RKO (cell line): ENCODE measurements around the gene COL23A1.
"Not testable (repeated sequence)": the region's sequence is repeated elsewhere in the genome, so short reads cannot be mapped to it uniquely, and the experiment has no call there.

Experiments used
- DNase-seq: peaks from one replicate; pipeline ENCODE4 v3.0.0-alpha.2; 2016; ENCODE audit warnings: low spot score

Gene COL23A1

GRCh38 chr5:178259623-178260536, 330.3 kb downstream of the COL23A1 start:
- no peak for DNase-seq

- DNase-seq: no peak
These were observed 332.5 kb downstream of the COL23A1 start for GRCh38 chr5:178257650-178258049.

- DNase-seq: no peak
These were observed 333.4 kb downstream of the COL23A1 start for GRCh38 chr5:178256746-178257145.

- DNase-seq: not testable (repeated sequence)
These were observed 336.6 kb downstream of the COL23A1 start for GRCh38 chr5:178253632-178254031.

GRCh38 chr5:178252258-178252657, 337.9 kb downstream of the COL23A1 start:
- DNase-seq: no peak

DNA sequence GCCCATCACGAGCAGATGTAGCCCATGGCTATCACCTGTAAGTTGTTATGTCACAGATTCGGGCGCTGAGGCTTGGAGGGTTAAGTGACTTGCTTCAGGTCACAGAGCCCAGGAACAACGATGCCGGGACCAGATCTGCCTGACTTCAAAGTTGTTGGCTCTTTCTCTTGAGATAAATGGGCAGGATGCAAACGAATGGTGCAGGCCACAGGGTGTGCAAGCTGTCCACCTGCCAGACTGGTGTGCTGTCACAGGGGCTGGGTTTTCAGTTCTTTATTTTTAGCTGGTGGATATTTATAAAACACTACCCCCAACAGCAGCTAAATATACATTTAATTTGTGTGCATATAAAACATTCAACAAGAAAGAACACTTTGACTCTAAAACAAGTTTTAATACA, 339.9 kb downstream of the COL23A1 start:
- DNase-seq: no peak

- DNase-seq: no peak
These were observed 340.8 kb downstream of the COL23A1 start for GRCh38 chr5:178249191-178249989.

GRCh38 chr5:178248750-178249149, 341.4 kb downstream of the COL23A1 start:
- DNase-seq: no peak

DNA sequence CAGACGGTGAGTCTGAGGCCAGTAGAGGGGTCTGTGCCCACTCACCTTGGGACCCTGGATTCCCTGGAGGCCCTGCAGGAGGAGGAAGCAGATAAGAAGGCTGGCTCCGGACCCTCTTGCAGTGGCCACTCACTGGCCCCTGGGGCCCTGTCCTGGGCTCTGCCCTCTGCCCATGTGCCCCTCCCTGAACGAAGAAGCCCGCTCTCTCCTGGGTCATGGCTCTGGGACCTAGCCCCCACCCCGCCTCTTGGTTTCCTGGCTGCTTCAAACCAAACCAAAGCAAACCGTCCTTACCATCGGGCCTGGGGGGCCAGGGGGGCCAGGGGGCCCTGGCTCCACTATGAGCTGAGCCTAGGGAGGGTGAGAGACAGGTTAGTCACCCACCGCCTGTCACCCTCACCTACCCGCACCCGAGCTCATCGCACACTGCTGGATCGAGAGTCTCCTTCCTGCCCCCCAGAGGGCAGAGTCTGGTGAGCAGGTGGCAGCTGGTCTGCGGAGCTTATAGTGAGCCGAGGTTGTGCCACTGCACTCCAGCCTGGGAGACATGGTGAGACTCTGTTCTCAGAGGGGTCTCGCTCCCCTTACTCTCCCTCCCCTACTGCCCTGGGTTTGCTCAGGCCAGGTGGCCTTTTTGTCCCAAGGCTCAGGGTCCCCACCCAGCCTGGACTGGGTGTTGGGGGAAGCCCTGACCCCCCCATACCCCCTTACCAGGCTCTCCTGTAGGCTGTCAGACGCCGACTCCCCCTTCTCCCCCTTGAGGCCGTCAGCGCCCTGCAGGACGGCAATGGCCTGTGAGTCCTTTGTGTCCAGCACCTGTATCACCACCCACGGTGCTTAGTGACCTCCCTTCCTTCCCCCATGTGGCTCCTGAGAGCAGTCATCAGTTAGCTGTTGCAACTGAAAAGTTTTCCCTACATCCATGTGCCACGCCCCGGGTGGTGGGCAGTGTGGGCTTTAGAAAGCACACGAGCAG, 342.4 kb downstream of the COL23A1 start:
- DNase-seq: no peak

DNA sequence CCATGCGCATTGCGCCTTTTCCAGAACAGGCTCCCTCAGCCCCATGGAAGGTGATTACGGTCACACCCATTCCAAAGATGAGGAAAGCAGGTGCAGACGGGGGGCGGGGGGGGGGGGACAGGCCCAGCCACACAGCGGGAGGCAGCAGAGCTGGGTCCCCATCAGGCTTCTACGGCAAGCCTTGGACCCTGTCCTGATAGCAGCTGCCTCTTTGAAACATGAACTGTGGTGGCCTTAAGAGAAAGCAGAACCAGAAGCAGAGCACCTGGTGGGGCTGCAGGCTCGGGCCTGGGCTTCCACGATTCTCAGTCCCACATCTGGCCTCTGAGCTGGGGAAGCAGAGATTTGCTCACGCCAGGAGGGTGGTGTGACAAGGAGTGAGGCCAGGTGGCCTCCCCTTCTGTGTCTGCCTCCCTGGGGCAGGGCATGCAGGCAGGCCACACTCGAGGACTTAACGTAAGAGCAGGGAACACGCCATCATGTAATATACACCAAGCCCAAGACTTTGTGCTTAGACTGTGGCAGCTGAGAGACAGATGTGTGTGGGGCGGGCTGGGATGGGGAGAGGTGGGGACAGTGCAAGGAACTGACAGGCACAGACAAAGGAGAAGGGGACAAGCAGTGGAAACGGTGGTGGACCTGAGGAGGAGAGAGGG, 343.4 kb downstream of the COL23A1 start:
- DNase-seq: no peak

DNA sequence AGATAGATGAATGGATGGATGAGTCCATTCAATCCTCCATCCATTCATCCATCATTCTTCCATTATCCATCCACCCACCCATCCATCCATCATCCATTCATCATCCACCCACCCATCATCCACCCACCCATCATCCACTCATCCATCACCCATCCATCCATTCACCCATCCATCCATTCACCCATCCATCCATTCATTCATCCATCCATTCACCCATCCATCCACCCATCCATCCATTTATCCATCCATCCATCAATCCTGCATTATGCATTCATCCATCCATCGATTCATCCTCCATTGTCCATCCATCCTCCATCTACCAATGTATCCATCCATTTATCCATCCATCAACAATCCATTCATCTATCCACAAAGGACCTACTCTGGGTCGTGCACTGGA, 344.8 kb downstream of the COL23A1 start:
- DNase-seq: no peak

DNA sequence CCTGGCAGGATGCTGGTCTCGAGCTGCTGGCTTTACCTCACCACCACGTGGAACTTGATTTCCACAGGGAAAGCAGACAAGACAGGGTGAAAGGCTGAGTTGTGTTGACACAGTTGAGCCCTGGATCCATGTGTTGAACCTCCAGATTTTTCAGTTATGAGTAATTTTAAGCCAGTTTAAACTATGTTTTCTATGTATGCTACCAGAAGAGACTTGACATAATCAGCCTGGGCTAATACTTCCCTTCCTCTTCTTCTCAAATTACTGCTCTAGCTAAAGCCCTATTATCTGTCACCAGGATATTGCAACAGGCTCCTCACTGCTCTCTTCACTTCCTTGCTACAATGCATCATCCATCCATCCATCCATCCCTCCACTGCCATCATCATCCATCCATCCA, 345.6 kb downstream of the COL23A1 start:
- DNase-seq: no peak

DNA sequence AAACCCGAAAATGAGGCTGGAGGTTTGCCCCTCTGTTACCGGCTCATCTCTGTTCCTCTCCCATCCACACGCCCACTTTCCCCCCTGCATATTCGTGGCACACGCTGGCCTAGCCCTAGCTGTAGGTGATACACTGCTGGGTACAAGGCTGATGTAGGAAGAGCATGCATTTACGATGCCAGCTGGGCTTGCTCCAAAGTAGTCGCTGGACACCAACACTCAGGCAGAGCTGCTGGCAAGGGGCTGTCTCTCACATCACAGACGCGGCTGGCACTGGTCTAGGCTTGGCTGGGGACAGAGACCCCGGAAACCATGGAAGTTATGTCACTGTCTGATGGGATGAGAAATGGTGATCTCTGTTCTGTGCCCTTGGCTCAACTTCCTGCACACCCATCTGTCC, 347.8 kb downstream of the COL23A1 start:
- no peak for DNase-seq

DNA sequence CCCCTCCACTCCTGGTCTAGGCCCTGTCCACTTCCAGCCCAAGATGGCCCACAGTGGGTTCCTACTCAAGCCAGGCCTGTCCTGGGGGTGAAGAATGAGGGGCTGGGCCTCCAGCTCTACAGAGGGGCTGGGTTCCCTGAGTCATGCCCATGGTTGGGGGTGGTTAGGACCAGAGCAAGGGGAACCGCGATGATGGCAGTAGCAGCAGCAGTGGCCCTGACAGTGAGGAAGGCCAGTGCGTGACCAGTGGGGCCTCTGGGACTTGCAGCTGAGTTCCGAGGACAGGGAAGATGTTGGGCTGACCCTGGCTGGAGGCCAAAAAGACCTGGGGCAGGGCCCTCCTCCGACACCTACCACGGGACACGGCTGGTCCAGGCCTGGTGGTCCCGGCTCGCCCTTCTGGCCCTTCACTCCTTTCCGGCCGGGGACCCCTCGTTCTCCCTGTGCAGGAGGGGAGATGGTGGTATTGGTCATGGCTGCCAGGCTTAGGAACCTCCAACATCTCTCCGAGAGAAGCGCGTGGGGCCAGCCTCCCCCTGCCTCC, 348.4 kb downstream of the COL23A1 start:
- no peak for DNase-seq

DNA sequence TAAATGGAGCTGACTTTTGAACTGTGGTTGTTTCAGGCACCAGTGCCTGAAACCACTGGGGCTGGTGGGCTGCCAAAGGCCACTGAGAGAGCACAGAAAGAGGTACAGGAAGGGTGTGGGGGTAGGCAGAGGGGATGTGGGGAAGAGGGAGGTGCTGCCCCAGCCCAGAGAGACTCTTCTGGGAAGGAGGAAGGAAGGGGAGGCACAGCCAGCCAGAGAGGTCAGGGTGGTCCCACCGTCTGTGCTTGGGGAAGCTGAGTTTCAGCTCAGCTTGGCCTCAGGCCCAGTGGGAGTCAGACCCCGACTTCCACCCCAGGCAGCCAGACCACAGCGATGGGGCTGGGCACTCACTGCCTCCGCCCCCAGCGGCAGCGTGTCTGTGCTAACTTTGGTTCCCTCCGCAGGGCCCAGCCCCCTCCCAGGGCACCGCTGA, 348.9 kb downstream of the COL23A1 start:
- no peak for DNase-seq

DNA sequence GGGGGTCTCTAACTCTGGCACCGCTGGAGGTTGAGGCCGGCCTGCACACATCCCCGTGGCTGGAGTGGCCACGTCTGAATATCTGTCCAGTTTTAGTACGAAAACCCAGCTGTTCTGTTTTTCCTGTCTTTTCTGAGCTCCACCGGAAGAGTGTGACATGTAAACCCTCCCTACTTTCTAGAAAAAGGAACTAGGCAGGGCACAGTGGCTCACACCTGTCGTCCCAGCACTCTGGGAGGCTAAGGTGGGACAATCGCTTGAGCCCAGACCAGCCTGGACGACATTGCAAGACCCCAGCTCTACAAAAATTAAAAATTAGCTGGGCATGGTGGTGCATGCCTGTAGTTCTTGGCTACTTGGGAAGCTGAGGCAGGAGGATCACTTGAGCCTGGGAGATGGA, 349.4 kb downstream of the COL23A1 start:
- no peak for DNase-seq

- no peak for DNase-seq
These were observed 349.9 kb downstream of the COL23A1 start for GRCh38 chr5:178240341-178240741.

DNA sequence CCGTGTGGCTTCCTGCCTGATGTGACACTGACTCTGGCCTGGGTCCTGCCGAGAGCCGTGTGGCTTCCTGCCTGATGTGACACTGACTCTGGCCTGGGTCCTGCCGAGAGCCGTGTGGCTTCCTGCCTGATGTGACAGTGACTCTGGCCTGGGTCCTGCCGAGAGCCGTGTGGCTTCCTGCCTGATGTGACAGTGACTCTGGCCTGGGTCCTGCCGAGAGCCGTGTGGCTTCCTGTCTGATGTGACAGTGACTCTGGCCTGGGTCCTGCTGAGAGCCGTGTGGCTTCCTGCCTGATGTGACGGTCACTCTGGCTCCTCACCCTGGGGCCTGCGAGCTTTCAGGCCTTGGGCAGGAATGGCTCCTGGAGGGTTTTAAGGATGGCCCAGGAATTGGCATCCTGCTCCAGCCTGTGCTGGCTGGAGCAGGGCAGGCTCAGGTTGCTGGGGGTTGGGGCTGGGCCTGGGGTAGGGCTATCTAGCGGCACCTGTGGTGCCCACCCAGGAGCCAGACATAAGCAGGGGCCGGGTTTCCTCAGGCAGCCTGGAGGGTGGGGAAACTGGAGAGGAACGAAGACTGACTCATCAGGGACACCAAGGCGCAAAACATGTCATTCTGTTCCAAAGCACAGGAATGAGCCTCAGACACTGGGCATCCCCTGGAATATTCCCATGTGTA, 350.4 kb downstream of the COL23A1 start:
- not testable (repeated sequence) for DNase-seq

DNA sequence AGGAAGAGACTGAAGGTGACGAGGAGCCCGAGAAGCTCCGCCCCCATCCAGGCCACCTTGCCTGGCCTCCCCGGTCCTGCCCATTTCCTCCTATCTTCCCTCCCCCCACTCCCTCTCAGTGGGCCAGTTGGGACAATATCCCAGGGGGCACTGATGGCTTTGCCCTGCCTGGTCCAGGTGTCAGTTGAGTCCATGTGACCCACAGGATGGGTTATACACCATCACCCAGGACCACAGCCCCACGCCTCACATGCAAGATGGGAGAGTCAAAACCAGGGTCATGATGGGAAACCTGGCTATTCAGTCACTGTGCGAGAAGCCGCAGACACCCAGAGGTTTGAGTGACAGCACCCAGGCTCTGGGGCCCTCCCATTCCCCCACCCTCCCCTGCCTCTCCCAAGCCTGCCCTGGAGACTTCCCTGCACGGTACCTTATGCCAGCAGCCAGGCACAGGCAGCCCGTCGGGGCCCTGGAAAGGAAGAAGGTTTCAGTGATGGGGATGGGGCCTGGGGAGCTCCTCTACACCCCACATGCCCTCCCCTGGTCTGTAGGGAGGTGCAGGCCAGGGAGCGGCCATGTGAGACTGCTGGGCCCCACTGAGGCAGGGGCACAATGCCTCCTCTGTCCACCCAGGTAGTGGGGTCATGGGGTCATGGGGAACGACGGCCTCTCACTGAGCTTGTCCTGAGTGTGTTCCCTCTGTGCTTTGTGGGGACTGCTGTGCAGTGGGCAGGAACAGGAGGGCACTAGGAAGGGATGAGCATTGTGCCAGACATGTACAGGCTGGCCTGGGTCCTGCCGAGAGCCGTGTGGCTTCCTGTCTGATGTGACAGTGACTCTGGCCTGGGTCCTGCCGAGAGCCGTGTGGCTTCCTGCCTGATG, 351.2 kb downstream of the COL23A1 start:
- DNase-seq: no peak

- no peak for DNase-seq
These were observed 351.9 kb downstream of the COL23A1 start for GRCh38 chr5:178238313-178238635.
